ENCODE data around the gene SLC35F5.
"Not testable (repeated sequence)": the region's sequence is repeated elsewhere in the genome, so short reads cannot be mapped to it uniquely, and the experiment has no call there.

The SLC35F5 gene, protein sequence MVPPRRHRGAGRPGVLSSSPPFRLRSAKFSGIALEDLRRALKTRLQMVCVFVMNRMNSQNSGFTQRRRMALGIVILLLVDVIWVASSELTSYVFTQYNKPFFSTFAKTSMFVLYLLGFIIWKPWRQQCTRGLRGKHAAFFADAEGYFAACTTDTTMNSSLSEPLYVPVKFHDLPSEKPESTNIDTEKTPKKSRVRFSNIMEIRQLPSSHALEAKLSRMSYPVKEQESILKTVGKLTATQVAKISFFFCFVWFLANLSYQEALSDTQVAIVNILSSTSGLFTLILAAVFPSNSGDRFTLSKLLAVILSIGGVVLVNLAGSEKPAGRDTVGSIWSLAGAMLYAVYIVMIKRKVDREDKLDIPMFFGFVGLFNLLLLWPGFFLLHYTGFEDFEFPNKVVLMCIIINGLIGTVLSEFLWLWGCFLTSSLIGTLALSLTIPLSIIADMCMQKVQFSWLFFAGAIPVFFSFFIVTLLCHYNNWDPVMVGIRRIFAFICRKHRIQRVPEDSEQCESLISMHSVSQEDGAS

DNA sequence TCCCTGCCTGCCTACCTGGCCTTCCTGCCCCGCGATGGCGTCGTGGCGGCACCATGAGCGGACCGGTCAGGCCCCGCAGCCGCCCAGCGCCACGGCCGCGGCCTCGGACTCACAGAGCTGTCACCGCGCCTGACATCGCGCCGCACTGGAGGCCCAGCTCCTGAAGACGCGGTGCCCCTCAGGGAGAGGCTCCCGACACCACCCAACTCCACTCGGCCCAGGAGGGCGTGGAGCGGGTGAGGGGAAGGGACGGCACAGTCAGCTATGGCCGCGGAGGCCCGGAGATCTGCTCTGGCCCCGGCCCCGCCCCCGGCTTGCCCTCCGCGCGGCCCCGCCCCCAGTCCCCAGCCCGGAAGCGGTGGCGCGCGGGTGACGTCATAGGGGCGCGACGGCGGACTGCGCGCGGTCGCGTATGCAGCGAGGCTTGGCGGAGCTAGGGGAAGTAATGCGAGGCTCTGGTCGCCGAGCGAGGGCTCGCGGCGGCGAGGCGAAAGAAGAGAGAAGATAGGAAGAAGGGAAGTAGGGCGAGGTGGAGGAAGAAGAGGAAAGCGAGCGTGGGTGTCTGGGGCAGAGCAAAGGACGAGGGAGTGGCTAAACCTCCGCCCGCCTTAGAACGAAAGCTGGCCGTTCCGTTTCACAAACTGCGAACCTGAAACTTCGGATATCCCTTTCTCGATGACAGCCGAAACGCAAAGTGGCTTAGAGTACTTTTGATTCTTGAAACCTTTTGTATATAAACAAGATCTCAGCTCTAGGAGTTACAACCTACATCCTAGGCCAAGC lies at the start of gene SLC35F5:
Gene SLC35F5, minus strand, starts transcription at position 288 of the 783 bp plus-strand sequence. Its CDS starts 233 bp downstream, at position 55.
- DNase-seq (ENCODE audit: low spot score): peak; percentile 93

DNA sequence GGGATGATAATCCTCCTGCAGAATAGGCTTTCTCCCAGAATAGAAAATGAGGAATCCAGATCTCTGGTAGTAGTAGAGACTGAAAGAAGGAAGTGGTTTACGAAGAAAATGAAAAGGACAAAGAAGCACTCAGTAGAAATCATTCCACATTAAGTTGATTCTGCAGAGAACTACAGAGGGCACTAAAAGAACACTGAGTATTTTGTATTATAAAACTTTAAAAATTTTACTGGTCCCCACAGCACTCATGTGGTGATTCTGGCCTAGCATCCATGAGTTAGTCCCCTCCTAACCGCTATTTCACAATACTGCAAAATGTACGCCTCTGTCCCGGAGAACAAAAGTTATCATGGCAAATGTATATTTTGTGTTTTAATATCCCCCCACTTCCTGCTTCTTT lies 42.9 kb upstream of the SLC35F5 start:
- DNase-seq (ENCODE audit: low spot score): no peak

DNA sequence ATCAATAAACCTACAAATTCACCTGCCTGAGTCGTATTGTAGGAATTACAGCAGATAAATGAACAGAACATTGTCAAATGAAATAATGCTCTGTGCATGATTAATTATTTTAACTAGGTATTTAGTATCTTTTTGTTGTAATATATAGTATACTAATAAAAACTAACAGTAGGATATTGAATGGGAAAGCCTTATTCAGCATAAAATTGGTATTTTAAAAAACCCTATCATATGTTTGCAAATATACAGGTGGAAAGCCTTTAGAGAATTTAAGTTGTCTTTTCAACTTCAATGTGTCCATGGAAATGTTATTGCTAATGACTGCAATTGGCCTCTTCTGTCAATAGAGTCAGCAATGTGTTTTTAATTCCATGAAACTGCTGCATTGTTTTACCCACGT lies 40.8 kb upstream of the SLC35F5 start:
- no peak for DNase-seq (ENCODE audit: low spot score)

DNA sequence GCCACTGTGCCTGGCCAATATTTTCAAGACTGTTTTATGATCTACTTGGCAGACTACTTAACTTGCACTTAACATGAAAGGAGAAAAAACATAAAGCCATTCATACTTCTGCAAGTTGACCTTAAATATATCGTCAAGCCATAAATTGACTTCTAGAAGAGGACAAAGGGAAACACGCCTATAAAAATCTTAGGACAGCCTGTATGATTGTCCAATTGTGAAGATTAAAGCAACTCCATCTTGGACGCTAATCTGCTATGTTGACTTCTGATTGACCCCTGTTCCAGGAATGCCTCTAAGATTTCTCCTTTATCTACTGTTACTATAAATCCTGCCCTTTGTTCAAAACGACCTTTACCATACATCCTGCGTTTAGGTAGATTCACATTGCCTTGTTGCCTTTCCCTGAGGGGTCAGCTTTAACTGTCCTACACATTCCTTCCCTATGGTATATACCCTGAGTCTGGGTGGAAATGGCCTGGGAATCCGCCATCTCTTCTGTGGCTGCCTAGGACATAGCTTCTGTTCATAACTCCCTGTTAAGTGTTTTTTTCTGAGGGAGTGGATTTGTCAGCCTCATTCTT lies 40.2 kb upstream of the SLC35F5 start:
- DNase-seq (ENCODE audit: low spot score): no peak

DNA sequence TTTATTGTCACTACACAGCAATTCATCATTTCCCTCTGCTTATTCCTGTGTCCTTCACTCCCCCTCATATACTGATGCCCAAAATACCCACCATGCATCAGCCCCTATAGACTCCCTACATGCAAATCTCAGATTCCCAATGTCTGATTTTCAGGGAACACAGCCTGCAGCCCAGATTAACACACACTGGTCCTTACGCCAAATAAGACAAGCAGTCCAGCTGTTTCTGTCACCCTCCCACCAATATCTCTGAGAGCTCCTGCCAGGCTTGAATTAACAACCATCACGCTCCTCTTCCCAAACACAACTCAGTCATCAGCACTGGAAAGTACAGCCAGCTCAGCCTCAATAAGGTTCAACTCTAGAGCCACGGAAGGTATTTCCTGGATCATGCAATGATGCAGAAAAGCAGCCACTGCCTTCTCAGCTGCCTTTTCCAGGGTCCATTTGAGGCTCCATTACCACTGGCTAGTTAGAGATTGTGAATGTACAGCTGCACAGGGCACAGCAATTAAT lies 39.0 kb upstream of the SLC35F5 start:
- no peak for DNase-seq (ENCODE audit: low spot score)

DNA sequence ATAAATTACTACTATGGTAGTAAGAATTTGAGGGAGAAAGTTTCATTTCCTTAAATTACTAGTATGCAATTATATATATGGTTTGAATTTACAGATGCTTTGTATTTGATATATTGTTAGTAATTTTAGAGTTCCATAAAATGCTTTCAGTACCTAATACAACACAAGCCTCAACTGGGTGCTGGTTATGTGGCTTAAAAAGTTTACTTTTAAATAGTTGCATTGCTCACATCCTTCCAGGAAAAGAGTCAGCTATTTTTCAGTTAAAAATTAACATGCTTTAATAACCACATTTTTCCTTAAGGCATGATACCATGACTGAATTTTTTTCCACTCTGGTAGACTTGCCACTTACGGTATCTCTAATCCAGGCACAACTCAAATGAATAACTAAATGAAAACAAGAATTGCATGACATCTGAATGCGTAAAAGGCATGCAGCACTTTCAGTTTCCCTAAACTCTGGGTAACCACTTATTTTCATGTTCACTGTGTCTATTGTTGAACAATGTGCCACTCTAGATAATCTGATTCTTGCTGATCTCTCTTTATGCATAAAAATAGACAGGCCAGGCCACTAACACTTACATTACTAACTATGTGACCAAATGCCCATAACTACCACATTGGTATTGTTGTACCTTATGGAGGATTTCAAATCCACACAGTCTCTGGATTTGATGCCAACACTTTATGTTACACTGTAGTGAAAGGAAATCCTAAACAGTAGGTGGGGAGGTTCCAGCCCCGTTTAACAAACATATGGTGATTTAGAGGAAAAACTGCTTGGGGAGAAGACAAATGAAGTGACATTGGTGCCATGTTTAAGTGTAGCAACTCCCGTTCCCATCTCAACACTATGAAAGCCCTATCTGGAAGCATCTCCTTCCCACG lies 35.5 kb upstream of the SLC35F5 start:
- DNase-seq (ENCODE audit: low spot score): no peak

DNA sequence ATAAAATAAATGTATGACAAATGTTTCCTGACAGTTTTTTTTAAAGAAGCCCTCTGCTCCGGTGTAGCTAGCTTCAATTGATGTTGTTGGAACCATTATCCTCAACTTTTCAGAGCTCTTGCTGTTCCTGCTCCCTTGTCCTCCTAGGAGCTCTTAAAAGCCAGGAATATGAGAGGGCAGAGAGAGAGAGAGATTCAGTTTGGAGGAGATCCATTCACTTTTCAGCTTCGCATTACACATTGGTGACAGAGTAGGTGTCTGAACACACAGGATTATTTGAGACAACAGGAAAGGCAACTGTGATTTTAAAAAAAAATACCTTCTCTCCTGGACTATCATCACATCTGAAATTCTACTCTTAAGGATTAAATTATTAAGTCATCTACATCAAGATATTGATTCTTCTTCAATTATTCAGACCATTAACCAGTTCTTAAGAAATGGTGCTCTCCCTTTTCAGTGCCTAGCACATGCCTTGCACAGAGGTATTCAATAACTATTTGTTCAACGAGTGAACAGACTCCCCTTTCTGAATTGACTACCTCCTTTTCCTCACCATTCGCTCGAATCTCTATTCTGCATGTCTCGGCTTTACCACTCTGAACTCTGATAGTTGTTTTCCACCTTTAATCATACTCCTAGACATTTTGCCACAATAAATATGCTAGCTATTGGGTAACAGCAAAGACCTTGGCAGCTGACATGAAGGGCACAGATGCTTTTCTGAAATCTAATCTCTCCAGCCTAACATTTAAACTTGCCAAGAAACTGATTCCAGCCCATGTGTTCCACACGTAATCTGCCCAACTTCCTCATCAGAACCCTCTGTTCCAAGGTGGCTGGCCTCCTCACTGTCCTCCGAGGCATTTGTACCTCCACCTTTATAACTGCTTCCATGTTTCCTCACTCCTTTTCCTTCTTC lies 28.6 kb upstream of the SLC35F5 start:
- DNase-seq (ENCODE audit: low spot score): no peak

DNA sequence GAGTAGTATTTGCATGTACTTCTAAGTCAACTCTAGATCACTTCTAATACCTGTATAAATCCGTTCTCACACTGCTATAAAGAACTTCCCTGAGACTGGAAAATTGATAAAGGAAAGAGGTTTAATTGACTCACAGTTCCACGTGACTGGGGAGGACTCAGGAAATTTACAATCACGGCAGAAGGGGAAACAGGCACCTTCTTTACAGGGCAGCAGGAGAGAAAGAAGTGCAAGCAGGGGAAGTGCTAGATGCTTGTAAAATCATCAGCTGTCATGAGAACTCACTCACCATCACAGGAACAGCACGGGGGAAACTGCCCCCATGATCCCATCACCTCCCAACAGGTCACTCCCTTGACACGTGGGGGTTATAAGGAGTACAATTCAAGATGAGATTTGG lies 24.0 kb upstream of the SLC35F5 start:
- no peak for DNase-seq (ENCODE audit: low spot score)

DNA sequence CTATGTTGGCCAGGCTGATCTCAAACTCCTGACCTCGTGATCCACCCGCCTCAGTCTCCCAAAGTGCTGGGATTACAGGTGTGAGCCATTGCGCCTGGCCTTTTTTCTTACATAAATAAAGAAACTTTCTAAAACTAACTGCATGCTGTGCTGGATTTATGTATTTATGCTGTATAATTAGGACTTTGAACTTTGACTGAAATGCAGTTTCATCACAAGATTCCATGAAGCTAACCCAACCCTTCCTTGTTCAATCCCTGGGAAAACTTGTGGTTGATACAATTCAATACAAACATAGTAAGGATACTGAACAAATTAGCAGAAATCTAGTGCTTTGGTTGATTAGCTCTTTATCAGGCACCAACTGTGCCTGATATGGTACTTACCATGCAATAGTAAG lies 20.9 kb upstream of the SLC35F5 start:
- no peak for DNase-seq (ENCODE audit: low spot score)

DNA sequence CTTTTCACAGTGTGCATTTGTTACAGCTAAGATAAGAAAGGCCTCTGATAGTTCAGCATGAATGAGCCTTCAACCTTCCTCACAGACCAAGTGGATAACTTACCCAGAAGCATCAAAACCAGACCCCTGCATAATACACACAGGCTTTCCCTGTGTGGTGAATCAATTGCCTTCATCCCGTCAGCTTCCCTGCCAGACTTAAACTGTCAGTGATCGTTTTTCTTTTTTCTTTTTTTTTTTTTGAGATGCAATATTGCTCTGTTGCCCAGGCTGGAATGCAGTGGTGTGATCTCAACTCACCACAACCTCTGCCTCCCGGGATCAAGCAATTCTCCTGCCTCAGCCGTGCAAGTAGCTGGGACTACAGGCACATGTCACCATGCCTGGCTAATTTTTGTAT lies 20.5 kb upstream of the SLC35F5 start:
- DNase-seq (ENCODE audit: low spot score): no peak

DNA sequence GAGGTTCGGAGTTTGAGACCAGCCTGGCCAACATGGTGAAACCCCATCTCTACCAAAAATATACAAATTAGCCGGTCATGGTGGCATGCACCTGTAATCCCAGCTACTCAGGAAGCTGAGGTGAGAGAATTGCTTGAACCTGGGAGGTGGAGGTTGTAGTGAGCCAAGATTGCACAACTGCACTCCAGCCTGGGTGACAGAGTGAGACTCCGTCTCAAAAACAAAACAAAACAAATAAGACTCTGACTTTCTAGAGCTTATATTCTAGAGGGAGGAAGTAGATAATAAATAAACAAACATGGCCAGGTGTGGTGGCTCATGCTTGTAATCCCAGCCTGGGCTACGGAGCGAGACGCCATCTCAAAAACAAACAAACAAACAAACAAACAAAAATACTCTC lies 18.2 kb upstream of the SLC35F5 start:
- DNase-seq (ENCODE audit: low spot score): not testable (repeated sequence)

DNA sequence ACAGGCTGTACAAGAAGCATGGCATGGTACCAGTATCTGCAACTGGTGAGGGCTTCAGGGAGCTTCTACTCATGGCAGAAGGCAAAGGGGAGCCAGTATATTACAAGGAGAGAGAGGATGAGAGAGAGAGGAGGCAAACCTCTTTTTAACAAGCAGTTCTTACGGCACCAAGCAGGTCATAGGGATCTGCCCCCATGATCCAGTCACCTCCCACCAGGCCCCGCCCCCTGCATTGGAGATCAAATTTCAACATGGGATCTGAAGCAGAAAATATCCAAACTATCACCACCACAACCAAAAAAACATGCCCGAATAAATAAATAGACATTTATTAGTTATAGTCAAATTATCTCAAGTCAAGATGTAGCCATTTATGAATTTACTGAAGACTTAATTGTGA lies 14.5 kb upstream of the SLC35F5 start:
- DNase-seq (ENCODE audit: low spot score): no peak

DNA sequence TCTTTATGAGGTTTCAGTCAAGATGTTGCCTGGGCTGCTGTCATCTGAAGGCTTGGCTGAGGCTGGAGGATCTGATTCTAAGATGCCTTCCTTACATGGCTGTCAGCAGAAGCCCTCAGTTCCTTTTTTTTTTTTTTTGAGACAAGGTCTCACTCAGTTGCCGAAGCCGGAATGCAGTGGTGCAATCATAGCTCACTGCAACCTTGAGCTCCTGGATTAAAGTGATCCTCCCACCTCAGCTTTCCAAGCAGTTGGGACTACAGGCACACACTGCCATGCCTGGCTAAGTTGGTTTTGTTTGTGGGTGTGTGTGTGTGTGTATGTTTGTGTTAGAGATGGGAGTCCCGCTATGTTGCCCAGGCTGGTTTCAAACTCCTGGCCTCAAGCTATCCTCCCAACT lies 13.1 kb upstream of the SLC35F5 start:
- no peak for DNase-seq (ENCODE audit: low spot score)

DNA sequence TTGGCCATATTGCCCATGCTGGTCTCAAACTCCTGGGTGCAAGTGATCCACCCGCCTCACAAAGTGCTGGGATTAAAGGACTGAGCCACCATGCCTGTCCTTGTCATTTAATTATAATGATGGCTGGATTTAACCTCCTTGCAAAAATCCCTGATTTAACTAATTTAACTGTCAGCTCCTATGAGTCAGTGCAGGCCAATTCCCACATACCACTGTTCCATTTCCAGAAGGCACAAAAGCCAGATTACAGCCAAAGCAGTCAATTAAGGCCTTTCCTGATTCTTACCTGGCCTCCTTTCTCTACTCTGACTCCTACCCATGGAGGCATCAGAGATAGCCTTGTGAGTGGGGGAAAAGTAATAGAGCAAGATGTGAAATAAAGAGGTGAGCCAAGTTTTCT lies 12.3 kb upstream of the SLC35F5 start:
- DNase-seq (ENCODE audit: low spot score): no peak

DNA sequence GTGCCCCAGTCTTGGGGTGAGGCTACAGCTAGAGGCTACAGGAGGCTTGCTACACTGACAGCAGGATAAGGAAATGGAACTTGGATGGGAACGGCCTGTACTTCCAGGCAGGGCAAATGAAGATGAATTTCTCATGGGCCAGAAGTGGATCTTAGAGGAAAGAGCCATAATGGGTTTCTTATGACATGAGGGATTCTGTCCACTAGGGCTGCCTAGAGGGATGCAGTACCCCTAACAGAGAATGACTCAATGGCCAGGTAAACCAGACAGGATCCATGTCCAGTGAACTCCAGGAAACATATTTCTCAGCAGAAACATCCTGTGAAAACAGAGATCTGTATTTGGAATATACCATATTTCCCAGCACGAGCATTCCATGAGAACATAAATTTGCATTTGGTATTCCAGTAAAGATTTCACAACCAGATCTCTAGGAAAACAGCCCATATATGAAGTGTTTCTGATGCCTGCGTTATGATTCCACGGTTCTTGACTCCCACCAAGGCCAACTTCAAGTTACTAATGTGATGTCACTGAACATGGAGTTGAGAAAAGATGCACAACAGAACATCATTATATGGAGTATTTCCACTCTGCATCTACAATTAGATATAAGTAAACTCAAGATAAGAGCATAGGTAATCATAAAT lies 11.5 kb upstream of the SLC35F5 start:
- DNase-seq (ENCODE audit: low spot score): no peak

DNA sequence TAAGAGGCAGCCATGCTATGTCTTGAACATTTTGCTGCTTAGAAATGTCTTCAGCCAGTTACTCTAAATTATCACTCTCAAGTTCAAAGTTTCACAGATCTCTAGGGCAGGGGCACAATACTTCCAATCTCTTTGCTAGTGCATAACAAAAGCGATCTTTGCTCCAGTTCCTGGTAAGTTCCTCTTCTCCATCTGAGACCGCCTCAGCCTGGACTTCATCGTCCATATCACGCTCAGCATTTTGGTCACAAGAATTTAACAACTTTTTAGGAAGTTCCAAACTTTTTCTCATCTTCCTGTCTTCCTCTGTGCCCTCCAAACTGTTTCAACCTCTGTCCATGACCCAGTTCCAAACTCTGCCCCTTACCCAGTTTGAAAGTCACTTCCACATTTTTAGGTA lies 8.8 kb upstream of the SLC35F5 start:
- no peak for DNase-seq (ENCODE audit: low spot score)

DNA sequence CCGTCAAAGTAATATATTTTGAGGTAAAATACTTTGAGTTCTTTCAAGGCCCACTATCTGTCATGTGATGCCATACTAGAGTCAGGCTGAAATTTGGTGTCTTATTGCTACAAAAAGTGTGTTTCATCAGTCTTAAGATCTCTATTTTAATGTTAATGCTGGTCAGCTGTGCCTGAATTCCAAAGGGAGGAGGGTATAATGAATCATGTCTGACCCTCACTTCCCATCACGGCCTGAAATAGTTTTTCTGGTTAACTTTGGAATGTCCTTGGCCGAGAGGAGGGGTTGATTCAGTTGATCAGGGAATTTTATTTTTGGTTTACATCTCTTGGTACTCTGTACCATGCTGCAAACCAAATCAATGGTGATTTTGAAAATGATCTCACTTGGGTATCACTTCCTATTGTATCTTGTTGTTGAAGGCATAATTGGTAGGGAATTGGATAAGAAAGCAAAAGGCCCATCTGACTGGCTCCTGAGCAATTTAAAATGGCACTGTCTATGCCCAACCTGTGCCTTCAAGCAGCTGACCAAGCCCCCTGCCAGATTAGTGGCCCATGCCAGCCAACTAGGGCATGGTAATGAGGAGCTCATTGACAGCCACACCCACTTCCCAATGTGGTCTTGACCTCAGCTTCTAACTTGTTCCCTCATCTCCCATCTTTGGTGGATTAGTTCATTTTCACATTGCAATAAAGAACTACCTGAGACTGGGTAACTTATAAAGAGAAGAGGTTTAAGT lies 6.1 kb upstream of the SLC35F5 start:
- DNase-seq (ENCODE audit: low spot score): no peak

DNA sequence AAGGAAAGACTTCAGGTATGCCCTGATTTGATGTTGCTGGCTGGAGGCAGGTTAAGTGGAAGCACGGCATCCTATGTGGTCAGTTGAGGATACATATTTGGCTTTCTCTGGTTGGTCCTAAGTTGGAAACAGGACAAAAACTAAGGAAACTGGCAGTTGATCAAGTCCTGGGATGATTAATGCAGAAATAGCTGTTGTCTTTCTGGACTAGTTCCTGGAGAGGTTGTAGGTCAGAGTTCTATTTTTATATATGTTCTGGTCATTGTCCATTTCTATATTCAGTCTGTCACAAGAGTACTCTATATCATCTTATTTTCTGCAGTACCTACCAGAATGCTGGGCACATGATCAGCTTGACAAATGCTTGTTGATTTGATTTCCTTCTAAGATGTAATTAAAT lies 4.0 kb upstream of the SLC35F5 start:
- no peak for DNase-seq (ENCODE audit: low spot score)

DNA sequence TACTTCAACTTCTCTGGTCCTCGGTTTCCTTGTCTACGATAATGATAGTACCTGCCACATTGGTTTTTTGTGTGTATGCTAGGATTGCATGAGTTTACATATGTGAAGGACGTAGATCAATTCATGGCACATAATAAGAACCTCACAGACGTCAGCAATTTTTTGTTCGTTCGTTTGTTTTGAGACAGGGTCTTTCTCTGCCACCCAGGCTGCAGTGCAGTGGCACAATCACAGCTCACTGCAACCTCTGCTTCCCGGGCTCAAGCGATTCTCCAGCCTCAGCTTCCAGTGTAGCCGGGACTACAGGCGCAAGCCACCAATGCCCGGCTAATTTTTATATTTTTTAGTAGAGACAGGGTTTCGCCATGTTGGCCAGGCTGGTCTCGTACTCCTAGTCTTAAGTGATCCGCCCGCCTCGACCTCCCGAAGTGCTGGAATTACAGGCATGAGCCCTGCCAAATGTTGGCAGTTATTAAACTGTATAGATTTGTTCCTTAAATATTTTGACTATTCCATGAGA lies 756 bp upstream of the SLC35F5 start:
- no peak for DNase-seq (ENCODE audit: low spot score)
